Medulla oblongata (tissue), 1 donor: Measurements from ENCODE around the gene LY6G6C.

ENCODE experiments used
- DNase-seq: peaks from one replicate; pipeline ENCODE4 v3.0.0-alpha.2; 2015; ENCODE audit errors: extremely low spot score

Gene LY6G6C

GRCh38 chr6:31741815-31742214 lies 20.3 kb upstream of the LY6G6C start:
- no peak for DNase-seq

DNA sequence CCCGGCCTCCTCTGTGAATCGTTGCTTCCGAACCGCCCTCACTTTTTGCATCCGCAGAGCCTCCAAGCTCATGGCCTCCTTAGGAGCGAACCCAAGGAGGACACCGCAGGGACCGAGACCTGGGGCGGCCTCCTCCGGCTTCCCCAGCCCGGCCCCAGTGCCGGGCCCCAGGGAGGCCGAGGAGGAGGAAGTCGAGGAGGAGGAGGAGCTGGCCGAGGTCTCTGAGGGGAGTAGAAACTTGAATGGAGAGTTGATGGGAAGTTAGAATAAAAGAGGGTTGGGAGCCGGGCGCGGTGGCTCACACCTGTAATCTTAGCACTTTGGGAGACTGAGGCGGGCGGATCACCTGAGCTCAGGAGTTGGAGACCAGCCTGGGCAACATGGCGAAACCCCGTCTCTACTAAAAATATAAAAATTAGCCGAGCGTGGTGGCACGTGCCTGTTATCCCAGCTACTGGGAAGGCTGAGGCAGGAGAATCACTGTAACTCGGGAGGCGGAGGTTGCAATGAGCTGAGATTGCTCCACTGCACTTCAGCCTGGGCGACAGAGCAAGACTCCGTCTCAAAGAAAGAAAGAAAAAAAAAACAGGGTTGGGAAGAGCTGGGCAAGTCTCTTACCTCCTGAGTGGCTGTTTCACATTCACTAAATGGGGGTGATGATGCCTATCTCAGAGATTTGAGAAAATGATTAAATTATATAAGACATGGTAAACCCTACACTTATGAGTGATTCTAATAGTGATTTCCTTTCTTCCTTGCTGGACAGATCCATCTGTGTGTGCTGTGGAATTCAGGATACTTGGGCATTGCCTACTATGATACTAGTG lies 19.1 kb upstream of the LY6G6C start:
- DNase-seq = peak; percentile 21

DNA sequence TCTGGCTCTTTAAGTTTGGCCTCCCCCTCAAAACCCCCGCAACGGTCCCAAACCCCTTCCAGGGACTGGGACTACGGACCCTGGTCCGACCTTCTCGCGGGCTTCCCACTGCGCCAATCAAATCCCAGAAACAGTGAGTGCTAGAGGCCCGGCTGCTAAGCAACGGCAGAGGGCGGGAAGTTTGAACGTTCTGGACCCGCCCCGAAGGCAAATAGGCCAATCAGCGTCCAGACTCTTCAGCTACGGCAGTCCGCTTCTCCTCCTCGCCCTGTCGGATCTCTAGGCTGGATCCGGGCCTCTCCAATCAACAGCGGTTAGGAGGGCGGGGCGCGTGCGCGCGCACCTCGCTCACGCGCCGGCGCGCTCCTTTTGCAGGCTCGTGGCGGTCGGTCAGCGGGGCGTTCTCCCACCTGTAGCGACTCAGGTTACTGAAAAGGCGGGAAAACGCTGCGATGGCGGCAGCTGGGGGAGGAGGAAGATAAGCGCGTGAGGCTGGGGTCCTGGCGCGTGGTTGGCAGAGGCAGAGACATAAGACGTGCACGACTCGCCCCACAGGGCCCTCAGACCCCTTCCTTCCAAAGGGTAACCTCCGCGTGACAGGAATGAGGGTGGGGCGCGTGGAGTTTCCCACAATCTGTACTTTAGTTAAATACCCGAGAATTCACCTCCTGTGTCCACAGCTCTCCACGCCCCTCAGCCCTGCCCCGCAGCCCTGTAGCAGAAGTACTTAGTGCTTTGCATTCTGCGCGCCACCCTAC lies 18.3 kb upstream of the LY6G6C start, which contains the start of gene MSH5:
MSH5 (plus strand) TSS at position 367 of the 758 bp plus-strand sequence. CDS start 462 bp downstream, outside the sequence.
- peak; percentile 99 for DNase-seq

DNA sequence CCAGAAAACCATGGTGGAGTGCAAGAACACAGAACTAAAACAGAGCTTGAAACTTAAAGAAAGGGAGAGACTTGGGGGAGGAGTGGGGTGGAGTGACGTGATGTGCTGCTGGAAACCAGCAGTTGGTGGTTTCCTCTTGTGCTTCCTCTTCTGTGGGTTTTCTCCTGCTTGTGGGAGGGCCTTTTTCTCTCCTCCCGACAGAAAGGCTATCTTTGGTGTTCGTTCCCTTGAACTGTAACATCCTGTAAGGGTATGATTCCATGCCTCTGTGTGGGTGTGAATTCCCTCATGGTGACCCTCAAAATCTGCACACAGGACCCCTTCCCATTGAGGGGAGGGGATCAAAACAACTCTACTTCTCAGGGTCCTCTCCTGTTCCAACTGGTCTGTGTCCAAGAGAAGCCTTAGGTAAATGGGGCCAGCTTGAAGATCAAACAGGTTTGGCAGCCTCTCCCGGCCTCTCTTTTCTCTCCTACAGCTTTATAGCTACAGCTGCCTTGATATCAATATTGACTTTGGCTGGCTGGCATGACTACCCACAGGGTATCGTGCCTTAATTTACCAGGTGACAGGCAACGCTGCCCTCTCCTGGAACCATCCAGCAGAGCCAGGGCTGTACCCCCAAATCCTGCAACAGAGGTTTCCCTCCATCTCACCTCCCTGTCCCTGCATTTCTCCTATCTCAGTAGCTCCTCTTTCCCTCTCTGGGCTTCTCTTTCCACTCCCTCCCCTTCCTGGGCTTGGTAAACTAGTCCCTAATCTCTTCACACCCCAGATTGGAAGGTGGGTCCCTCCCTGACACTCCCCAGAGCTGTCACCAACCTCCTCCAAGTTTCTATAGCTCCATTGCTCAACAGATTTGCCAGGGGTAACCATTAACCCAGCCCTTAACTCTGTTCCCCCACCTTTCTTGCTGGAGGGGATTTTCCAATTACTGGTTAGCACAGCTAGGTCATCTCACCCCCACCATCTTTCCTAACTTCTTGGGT lies 16.7 kb upstream of the LY6G6C start:
- DNase-seq = peak; percentile 77

- DNase-seq = no peak
Measured at GRCh38 chr6:31737315-31737990, 15.9 kb upstream of the LY6G6C start.

DNA sequence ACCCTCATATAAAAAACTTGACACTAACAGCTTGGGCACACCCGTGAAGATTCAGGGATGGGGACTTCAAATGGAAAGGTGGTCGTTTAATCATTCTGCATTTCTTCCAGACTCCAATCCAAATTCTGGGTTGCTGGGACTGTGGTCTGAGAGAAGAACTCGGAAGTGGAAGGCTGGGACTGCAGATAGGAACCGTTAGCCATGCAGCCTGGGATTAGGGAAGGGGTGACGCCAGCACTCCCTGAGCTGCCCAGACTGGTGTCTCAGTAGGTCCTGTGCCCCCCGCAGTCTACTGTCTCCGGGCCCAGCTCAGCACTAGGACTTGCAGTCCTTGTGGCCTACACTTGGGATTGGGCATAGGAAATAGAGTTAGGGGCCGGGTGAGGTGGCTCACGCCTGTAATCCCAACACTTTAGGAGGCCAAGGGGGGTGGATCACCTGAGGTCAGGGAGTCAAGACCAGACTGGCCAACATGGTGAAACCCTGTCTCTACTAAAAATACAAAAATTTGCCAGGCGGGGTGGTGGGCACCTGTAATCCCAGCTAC lies 15.3 kb upstream of the LY6G6C start:
- no peak for DNase-seq

DNA sequence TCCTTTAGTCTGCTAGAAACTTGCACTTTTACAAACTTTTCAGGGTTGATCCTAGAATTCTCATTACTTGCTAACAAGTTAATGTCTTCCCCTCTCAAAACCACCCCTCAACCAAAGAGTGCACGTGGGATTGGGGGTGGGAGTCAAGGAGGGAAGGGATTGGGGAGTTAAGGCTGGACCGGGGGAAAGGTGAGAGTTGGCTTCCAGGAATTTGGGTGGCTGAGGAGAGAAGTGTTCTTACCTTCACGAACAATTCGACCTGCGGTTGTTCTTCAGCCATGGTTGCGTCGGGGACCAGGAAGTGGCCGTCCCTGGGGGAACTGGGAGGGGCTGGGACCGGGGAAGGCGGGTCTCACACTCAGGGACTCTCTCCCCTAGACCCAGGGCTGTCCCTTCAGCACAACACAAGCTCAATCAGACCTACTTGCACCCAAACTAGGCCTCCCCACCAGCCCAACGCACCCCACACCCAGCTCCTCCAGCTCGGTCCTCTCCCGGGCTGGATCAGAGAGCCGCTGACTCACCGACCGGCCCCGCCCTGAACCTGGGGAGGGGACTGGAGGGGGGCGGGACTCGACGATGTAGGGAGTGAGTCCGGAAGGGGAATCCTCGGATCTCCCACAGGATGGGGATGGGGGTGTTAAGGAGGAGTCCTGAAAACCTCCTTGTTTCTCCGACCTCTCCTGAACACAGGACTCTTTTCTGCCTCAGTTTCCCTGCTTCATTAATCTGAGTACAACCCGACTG lies 14.6 kb upstream of the LY6G6C start, which contains the start of gene CLIC1:
CLIC1 (minus strand) TSS at position 510 of the 747 bp plus-strand sequence; CDS start at position 280, 230 bp downstream.
- DNase-seq = peak; percentile 59

DNA sequence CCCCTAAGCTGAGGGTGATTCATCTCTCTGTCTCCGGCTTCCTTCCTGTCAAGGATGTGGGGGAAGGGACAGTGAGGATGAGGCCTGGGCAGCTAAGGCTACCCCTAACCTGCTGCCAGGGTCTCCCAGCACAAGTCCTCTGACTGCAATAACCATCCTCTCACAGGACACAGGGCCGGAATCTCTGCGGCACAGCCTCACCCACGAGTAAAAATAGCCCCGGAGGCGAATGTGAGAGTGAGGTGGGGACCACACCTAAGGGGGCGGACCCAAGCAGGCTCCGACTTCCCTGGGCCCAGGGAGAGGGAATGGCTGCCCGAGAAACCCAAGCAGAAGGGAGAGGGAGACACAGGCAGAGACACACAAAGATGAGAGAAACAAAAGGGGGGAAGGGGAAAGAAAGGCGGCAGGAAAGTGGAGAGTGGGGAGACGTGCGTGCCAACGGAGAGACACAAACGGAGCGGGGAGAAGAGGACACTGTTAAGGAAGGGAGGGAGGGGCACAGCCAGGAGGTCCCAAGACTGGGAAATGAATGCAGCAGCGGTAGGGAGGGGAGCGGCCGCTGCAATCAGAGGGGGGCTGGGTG lies 13.4 kb upstream of the LY6G6C start:
- peak; percentile 33 for DNase-seq

GRCh38 chr6:31734247-31734820 lies 12.8 kb upstream of the LY6G6C start:
- DNase-seq = no peak

GRCh38 chr6:31733734-31734133 lies 12.2 kb upstream of the LY6G6C start:
- DNase-seq = no peak

DNA sequence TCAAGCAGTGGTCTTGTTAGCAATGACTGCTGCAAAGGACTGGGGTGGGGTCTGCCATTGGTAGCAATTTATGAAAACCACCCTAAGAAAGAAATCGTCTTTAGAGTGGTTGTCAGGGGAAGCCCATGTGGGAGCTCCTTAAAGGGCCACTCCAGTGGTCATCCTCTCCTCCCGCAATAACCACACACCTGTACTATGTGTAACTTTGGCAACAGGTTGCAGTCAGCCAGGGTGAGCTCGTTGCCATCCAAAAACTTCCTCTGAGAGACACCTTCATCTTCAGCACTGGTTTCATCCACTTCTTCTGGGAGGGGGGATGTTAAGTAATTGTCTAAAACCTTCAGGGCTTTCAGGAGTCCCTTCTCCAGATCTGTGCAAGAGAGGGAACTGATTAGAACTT lies 10.5 kb upstream of the LY6G6C start:
- DNase-seq = no peak

DNA sequence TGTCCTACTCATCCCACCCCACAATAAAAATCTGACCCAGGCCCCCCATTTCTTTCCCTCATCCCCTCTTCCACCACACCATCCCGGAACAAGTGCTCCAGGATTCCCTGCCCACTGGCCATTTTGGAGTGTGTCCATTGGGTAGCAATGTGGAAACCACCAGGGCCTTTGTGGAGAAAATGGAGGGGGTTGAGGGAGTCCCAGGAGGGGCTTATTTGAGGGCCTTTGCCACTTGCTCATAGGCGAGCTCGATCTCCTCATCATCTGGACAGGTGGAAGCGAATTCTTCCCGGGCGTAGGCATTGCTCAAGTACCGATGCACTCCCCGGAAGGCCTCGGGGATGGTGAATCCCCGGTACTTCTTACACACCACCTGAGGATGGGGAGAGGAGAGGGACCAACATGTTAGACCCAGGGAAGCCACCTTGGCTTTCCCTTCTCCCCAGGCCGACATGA lies 9.1 kb upstream of the LY6G6C start:
- DNase-seq = no peak

DNA sequence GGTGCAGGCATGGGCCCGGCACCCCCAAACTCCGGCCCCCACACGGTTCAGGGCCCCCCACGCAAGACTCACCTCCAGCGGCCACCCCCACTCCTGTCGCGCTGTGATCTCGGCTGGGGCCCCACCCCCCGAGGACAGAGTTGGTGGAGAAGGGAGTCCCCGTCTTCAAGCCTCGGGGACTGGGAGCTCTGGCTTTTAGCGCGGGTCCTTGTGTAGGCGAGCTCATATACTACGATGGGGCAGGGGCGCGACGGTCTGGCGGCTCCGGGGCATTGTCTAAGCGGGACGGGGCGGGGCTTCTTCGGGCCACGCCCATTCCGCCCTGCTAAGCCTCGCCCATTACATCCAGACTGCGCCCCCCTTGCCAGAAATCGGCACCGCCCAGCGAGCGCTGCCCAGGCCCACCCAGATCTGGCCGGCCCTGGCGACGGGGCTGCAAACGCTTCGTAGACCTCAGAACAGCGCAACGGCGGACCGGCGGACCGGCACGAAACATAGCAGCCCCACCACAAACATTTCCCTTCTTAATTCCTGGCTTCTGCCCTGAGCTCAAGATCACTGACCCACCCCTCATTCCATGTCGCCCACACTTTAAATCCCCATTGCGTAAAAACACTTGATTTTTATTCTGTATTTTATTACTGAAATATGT lies 8.6 kb upstream of the LY6G6C start:
- peak; percentile 89 for DNase-seq

DNA sequence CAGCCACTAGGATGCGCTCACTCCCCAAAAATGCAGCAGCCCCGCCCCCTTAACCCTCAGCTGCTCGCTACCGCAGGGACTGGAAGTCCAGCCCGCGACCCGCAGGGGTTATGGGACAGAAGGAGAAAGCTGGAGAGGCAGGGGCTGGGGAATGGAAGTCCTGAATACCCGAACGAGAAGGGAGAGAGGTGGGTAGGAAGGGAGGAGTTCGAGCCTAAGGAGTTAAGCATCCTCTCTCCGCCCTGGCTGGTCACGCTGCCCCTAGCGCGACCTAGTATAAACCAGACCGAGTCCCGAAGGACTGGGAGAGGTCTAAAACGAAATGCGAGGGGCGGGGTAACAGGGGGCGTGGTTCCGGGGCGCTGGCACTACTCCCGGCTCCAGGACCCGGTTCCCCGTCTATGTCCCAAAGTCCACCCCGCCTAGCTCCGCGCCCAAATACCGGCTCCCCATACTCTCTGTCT lies 8.0 kb upstream of the LY6G6C start:
- peak; percentile 91 for DNase-seq

GRCh38 chr6:31728767-31729514 lies 7.4 kb upstream of the LY6G6C start, which contains the start of gene DDAH2:
DDAH2 (minus strand) TSS chr6:31729299; CDS start chr6:31729161, 138 bp downstream.
- DNase-seq = no peak

- no peak for DNase-seq
Measured at GRCh38 chr6:31727717-31728671, 6.4 kb upstream of the LY6G6C start.
